Neural progenitor cell (in vitro differentiated cells): ENCODE measurements around the gene ANKRD12. TPM values are rescaled to one million over a fixed set of nuclear protein-coding genes. Genes with fewer than 3 reads are reported as not detected.

Source experiments
- DNase-seq: peaks from one replicate; pipeline ENCODE4 v3.0.0-alpha.2; 2016; ENCODE audit warnings: low spot score
- H2AFZ ChIP-seq: fragments of 200-600 bp; sonication (generic); replicated peaks from 2 replicates; pipeline ENCODE4 v1.6.1; 2016; ENCODE audit warnings: antibody characterized with exemption
- H3F3A ChIP-seq: fragments of 200-600 bp; sonication (generic); 2 replicates; pipeline ENCODE4 v1.6.1; 2016; ENCODE audit warnings: antibody characterized with exemption, low read depth
- H3K27ac ChIP-seq: fragments of 200-600 bp; sonication (generic); 2 replicates; pipeline ENCODE4 v1.5.1; 2016; ENCODE audit warnings: mild to moderate bottlenecking
- H3K27me3 ChIP-seq: fragments of 200-600 bp; sonication (generic); 2 replicates; pipeline ENCODE4 v1.6.1; 2016; ENCODE audit warnings: mild to moderate bottlenecking, moderate library complexity
- H3K36me3 ChIP-seq: fragments of 200-600 bp; sonication (generic); 2 replicates; pipeline ENCODE4 v1.5.1; 2016
- H3K4me1 ChIP-seq: fragments of 200-600 bp; sonication (generic); 2 replicates; pipeline ENCODE4 v1.6.1; 2016; ENCODE audit warnings: mixed run types
- H3K4me2 ChIP-seq: fragments of 200-600 bp; sonication (generic); 2 replicates; pipeline ENCODE4 v1.6.1; 2016
- H3K4me3 ChIP-seq: fragments of 200-600 bp; sonication (generic); 2 replicates; pipeline ENCODE4 v1.5.1; 2016
- H3K79me2 ChIP-seq: fragments of 200-600 bp; sonication (generic); 2 replicates; pipeline ENCODE4 v1.6.1; 2016; ENCODE audit warnings: low read depth
- H3K9ac ChIP-seq: fragments of 200-600 bp; sonication (generic); 2 replicates; pipeline ENCODE4 v1.6.1; 2016
- H3K9me3 ChIP-seq: fragments of 200-600 bp; sonication (generic); 2 replicates; pipeline ENCODE4 v1.5.1; 2016; ENCODE audit warnings: low read depth
- H4K20me1 ChIP-seq: fragments of 200-600 bp; sonication (generic); 2 replicates; pipeline ENCODE4 v1.6.1; 2016; ENCODE audit warnings: low read depth
- H3K27ac Mint-ChIP-seq: 3 replicates; pipeline ENCODE4 v1.8.0; 2021; ENCODE audit warnings: mixed read lengths
- H3K27me3 Mint-ChIP-seq: 2 replicates; pipeline ENCODE4 v1.8.0; 2022; ENCODE audit warnings: low read depth, mild to moderate bottlenecking, inconsistent platforms, moderate library complexity, mixed read lengths; ENCODE audit not compliant: insufficient read depth
- H3K36me3 Mint-ChIP-seq: 3 replicates; pipeline ENCODE4 v1.8.0; 2021; ENCODE audit warnings: mixed read lengths
- H3K4me1 Mint-ChIP-seq: 3 replicates; pipeline ENCODE4 v1.8.0; 2021; ENCODE audit warnings: mixed read lengths
- H3K4me3 Mint-ChIP-seq: 3 replicates; pipeline ENCODE4 v1.8.0; 2021; ENCODE audit warnings: mild to moderate bottlenecking, moderate library complexity, mixed read lengths
- H3K9me3 Mint-ChIP-seq: 3 replicates; pipeline ENCODE4 v1.8.0; 2020; ENCODE audit warnings: mixed read lengths
- EZH2 ChIP-seq: fragments of 200-600 bp; sonication (generic); IDR thresholded peaks from 2 replicates; pipeline ENCODE4 v1.6.1; 2017; ENCODE audit warnings: antibody characterized with exemption, mild to moderate bottlenecking, moderate library complexity
- EZH2phosphoT487 ChIP-seq: fragments of 200-600 bp; sonication (generic); IDR thresholded peaks from 2 replicates; pipeline ENCODE4 v1.6.1; 2017; ENCODE audit warnings: antibody characterized with exemption
- total RNA-seq: library from RNA; depleted of rRNA; stranded (reverse); fragments of >200 nt; gene quantifications from 2 replicates; pipeline ENCODE4 v1.2.3, GENCODE V29; 2015; ENCODE audit warnings: low replicate concordance
- TF ChIP-seq, protein P1 (sequence below): fragments of 200-600 bp; sonication (generic); IDR thresholded peaks from 2 replicates; pipeline ENCODE4 v1.5.1; 2017; ENCODE audit warnings: antibody characterized with exemption, mild to moderate bottlenecking

The ANKRD12 gene
- total RNA-seq, 1 donor from 2014 or later: 38.2 TPM

DNA sequence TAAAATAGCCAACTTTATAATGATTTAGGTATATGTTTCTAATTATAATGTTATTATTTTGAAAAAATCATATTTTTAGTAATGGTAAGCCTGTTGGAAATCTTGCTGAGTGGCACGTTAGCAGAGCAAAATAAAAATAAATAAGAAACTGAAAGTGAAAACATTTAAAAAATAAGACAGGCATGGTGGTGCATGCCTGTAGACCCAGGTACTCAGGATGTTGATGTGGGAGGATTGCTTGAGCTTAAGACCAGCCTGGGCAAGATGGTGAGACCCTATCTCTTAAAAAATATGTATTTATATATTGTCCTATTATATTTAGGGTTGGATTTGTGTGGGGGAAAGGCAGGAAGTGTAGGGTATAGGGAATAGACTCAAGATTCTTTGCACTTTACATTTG is 15.8 kb upstream of the ANKRD12 start:
- H3K4me2 ChIP-seq: no peak overlapping the region
- no peaks in the 10 kb centered on the region for H3F3A ChIP-seq
- H3K36me3 Mint-ChIP-seq: peaks cover 21% of the 10 kb centered on the region
- TF ChIP-seq EZH2 (no peak), EZH2phosphoT487 (no peak)
- TF ChIP-seq, protein P1, sequence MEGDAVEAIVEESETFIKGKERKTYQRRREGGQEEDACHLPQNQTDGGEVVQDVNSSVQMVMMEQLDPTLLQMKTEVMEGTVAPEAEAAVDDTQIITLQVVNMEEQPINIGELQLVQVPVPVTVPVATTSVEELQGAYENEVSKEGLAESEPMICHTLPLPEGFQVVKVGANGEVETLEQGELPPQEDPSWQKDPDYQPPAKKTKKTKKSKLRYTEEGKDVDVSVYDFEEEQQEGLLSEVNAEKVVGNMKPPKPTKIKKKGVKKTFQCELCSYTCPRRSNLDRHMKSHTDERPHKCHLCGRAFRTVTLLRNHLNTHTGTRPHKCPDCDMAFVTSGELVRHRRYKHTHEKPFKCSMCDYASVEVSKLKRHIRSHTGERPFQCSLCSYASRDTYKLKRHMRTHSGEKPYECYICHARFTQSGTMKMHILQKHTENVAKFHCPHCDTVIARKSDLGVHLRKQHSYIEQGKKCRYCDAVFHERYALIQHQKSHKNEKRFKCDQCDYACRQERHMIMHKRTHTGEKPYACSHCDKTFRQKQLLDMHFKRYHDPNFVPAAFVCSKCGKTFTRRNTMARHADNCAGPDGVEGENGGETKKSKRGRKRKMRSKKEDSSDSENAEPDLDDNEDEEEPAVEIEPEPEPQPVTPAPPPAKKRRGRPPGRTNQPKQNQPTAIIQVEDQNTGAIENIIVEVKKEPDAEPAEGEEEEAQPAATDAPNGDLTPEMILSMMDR: no peak
- DNase-seq: no peak
- peaks cover 51% of the 10 kb centered on the region for H3K36me3 ChIP-seq
- H3K4me1 ChIP-seq: no peaks in the 10 kb centered on the region
- H3K27me3 ChIP-seq: no peaks in the 10 kb centered on the region
- no peaks in the 10 kb centered on the region for H3K4me1 Mint-ChIP-seq
- peaks cover 53% of the 10 kb centered on the region for H4K20me1 ChIP-seq
- H3K4me3 ChIP-seq: no peak overlapping the region
- no peak overlapping the region for H3K27ac Mint-ChIP-seq
- no peak overlapping the region for H3K4me3 Mint-ChIP-seq
- H3K27me3 Mint-ChIP-seq: no peaks in the 10 kb centered on the region
- no peak overlapping the region for H2AFZ ChIP-seq
- no peak overlapping the region for H3K27ac ChIP-seq
- peaks cover 84% of the 10 kb centered on the region for H3K79me2 ChIP-seq
- no peaks in the 10 kb centered on the region for H3K9me3 ChIP-seq
- no peak overlapping the region for H3K9ac ChIP-seq
- no peaks in the 10 kb centered on the region for H3K9me3 Mint-ChIP-seq

DNA sequence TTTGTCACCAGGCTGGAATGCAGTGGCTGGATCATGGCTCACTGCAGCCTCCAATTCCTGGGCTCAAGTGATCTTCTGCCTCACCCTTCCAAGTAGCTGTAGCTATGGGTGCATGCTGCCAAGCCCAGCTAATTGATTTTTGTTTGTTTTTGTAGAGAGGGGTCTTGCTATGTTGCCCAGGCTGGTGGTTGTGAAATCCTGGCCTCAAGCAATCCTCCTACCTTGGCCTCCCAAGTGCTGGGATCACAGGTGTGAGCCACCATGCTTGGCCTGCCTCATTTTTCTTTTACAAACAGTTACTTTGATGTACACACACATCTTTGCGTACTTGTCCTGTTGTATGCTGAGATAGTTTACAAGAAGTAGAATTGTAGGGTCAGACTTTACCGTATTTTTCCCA is 13.1 kb upstream of the ANKRD12 start:
- Histone ChIP-seq H3K9ac (no peak overlapping the region), H3K4me1 (no peaks in the 10 kb centered on the region), H3K4me2 (no peak overlapping the region), H3F3A (peaks cover 6% of the 10 kb centered on the region), H3K27me3 (no peaks in the 10 kb centered on the region), H3K27ac (no peak overlapping the region), H3K36me3 (peaks cover 69% of the 10 kb centered on the region), H2AFZ (no peak overlapping the region), H3K79me2 (peaks cover 63% of the 10 kb centered on the region), H3K9me3 (no peaks in the 10 kb centered on the region), H4K20me1 (peaks cover 31% of the 10 kb centered on the region), H3K4me3 (no peak overlapping the region)
- H3K27me3 Mint-ChIP-seq: no peaks in the 10 kb centered on the region
- peaks cover 21% of the 10 kb centered on the region for H3K36me3 Mint-ChIP-seq
- H3K4me1 Mint-ChIP-seq: no peaks in the 10 kb centered on the region
- TF ChIP-seq EZH2: no peak
- TF ChIP-seq, protein P1: no peak
- TF ChIP-seq EZH2phosphoT487: no peak
- no peak overlapping the region for H3K27ac Mint-ChIP-seq
- DNase-seq: no peak
- no peak overlapping the region for H3K4me3 Mint-ChIP-seq
- H3K9me3 Mint-ChIP-seq: no peaks in the 10 kb centered on the region

DNA sequence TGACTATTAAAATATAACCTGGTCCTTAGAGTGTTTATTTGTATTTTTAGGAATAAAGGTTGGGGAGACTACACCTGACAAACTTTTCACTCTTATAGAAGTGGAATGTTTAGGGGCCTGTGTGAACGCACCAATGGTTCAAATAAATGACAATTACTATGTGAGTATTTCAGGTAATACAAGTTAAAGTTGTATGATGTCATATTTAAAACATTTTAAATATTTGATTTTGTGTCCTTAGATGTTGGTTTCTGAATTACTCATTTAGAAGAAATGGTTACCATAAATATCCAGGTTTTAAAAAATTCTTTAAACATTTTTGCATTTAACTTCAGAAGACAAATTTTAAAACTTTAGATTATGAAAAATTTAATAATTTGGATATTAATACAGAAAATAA is 11.8 kb upstream of the ANKRD12 start:
- Mint-ChIP-seq H3K9me3 (no peaks in the 10 kb centered on the region), H3K36me3 (peaks cover 21% of the 10 kb centered on the region), H3K4me1 (no peaks in the 10 kb centered on the region), H3K4me3 (no peak overlapping the region), H3K27me3 (no peaks in the 10 kb centered on the region), H3K27ac (no peak overlapping the region)
- Histone ChIP-seq H3K4me2 (no peak overlapping the region), H4K20me1 (peaks cover 27% of the 10 kb centered on the region), H2AFZ (no peak overlapping the region), H3K79me2 (peaks cover 56% of the 10 kb centered on the region), H3K27me3 (no peaks in the 10 kb centered on the region), H3K4me3 (no peak overlapping the region), H3K4me1 (no peaks in the 10 kb centered on the region), H3K9ac (no peak overlapping the region), H3K9me3 (no peaks in the 10 kb centered on the region), H3F3A (peaks cover 11% of the 10 kb centered on the region), H3K36me3 (peaks cover 58% of the 10 kb centered on the region), H3K27ac (no peak overlapping the region)
- TF ChIP-seq EZH2 (no peak), EZH2phosphoT487 (no peak)
- TF ChIP-seq, protein P1: no peak
- DNase-seq: no peak
